GM23248 (cell line): Measurements from ENCODE around the gene GKAP1. TPM values are rescaled to one million over a fixed set of nuclear protein-coding genes. Genes with fewer than 3 reads are reported as not detected.
A peak's percentile ranks its signal among the peaks of the same experiment; 100 is the strongest.
"Not testable (repeated sequence)": the region's sequence is repeated elsewhere in the genome, so short reads cannot be mapped to it uniquely, and the experiment has no call there.

ENCODE experiments used
- DNase-seq: peaks from one replicate; pipeline ENCODE4 v3.0.0-alpha.2; 2015
- H2AFZ ChIP-seq: fragments of 200-600 bp; sonication (generic); 2 replicates; pipeline ENCODE4 v1.6.1; 2016; ENCODE audit warnings: antibody characterized with exemption
- H3F3A ChIP-seq: fragments of 200-600 bp; sonication (generic); 2 replicates; pipeline ENCODE4 v1.6.1; 2016; ENCODE audit warnings: mild to moderate bottlenecking, antibody characterized with exemption, mixed run types; ENCODE audit not compliant: insufficient read depth
- H3K27ac ChIP-seq: fragments of 200-600 bp; sonication (generic); 2 replicates; pipeline ENCODE4 v1.5.1; 2016; ENCODE audit warnings: mild to moderate bottlenecking
- H3K27me3 ChIP-seq: fragments of 200-600 bp; sonication (generic); replicated peaks from 2 replicates; pipeline ENCODE4 v1.6.1; 2016; ENCODE audit warnings: mild to moderate bottlenecking; ENCODE audit not compliant: insufficient read depth
- H3K36me3 ChIP-seq: fragments of 200-600 bp; sonication (generic); 2 replicates; pipeline ENCODE4 v1.6.1; 2016; ENCODE audit warnings: low read depth, mild to moderate bottlenecking
- H3K4me1 ChIP-seq: fragments of 200-600 bp; sonication (generic); 2 replicates; pipeline ENCODE4 v1.6.1; 2016; ENCODE audit warnings: mild to moderate bottlenecking; ENCODE audit not compliant: insufficient read depth
- H3K4me2 ChIP-seq: fragments of 200-600 bp; sonication (generic); one replicate; pipeline ENCODE4 v1.6.1; 2016; ENCODE audit warnings: mild to moderate bottlenecking; ENCODE audit not compliant: unreplicated experiment
- H3K4me3 ChIP-seq: fragments of 200-600 bp; sonication (generic); 2 replicates; pipeline ENCODE4 v1.5.1; 2016; ENCODE audit warnings: mild to moderate bottlenecking
- H3K79me2 ChIP-seq: fragments of 200-600 bp; sonication (generic); 2 replicates; pipeline ENCODE4 v1.6.1; 2016; ENCODE audit warnings: mild to moderate bottlenecking; ENCODE audit not compliant: insufficient read depth
- H3K9ac ChIP-seq: fragments of 200-600 bp; sonication (generic); 2 replicates; pipeline ENCODE4 v1.6.1; 2016; ENCODE audit warnings: mild to moderate bottlenecking
- H3K9me2 ChIP-seq: fragments of 200-600 bp; sonication (generic); 2 replicates; pipeline ENCODE4 v1.6.1; 2016; ENCODE audit warnings: mixed run types, mild to moderate bottlenecking, moderate library complexity; ENCODE audit not compliant: insufficient read depth
- H3K9me3 ChIP-seq: fragments of 200-600 bp; sonication (generic); one replicate; pipeline ENCODE4 v1.6.1; 2017; ENCODE audit warnings: low read depth
- H4K20me1 ChIP-seq: fragments of 200-600 bp; sonication (generic); 2 replicates; pipeline ENCODE4 v1.6.0; 2016; ENCODE audit not compliant: insufficient read depth
- EZH2 ChIP-seq: fragments of 200-600 bp; sonication (generic); IDR thresholded peaks from 2 replicates; pipeline ENCODE4 v1.6.1; 2018; ENCODE audit warnings: antibody characterized with exemption, mild to moderate bottlenecking; ENCODE audit not compliant: insufficient read depth, poor library complexity, severe bottlenecking
- EZH2phosphoT487 ChIP-seq: fragments of 200-600 bp; sonication (generic); IDR thresholded peaks from 2 replicates; pipeline ENCODE4 v1.6.1; 2018; ENCODE audit warnings: antibody characterized with exemption, moderate library complexity, mild to moderate bottlenecking, low read depth; ENCODE audit not compliant: insufficient read depth
- WGBS, 2 experiments: methylation state at CpG; one replicate each; pipeline ENCODE4 v1.1.6; 2015 to 2017; ENCODE audit warnings: low lambda C conversion rate in 2 of 2, low coverage in 1 of 2; ENCODE audit errors: missing lambda C conversion rate in 2 of 2; 5-methylcytosine and 5-hydroxymethylcytosine counted together
- in situ Hi-C: fragments of 300-500 bp; cut with MboI; formaldehyde crosslinking; loops from 2 replicates; pipeline ENCODE4 v1.15.0; 2020
- polyA plus RNA-seq: library from polyadenylated mRNA; unstranded; fragments of >200 nt; fragmentation: Nextera tagmentation; extraction: Ambion mirVana; gene quantifications from 2 replicates; pipeline ENCODE4 v1.2.1, GENCODE V29; 2016
- total RNA-seq: library from RNA; depleted of rRNA; stranded (reverse); fragments of >200 nt; shearing (Covaris generic); gene quantifications from 2 replicates; pipeline ENCODE4 v1.2.3, GENCODE V29; 2014

GKAP1 gene
- total and polyA plus RNA-seq, 2 experiments from 2014 or later = 0.18 TPM; not detected in 1

- Histone ChIP-seq H3K4me3 (peak overlapping the region; percentile 100), H3K27me3 (no peaks in the 10 kb centered on the region), H3K36me3 (no peaks in the 10 kb centered on the region), H3K9me2 (no peaks in the 10 kb centered on the region), H2AFZ (peak overlapping the region; percentile 100), H3K9ac (peak overlapping the region; percentile 99), H3K79me2 (peaks cover 56% of the 10 kb centered on the region), H4K20me1 (peaks cover 21% of the 10 kb centered on the region), H3K9me3 (no peaks in the 10 kb centered on the region), H3K4me1 (peaks cover 13% of the 10 kb centered on the region), H3K4me2 (peak overlapping the region; percentile 99), H3F3A (peaks cover 10% of the 10 kb centered on the region; the same call in 1 of the 2 replicates), H3K27ac (peak overlapping the region; percentile 97)
- peak; percentile 56 for DNase-seq
- in situ Hi-C loops = no loop called here
- WGBS, 2 experiments = 0 to 2% methylated on average over 24 to 34 of the region's 42 CpGs
- TF ChIP-seq EZH2 (no peak), EZH2phosphoT487 (no peak)
These were observed 110.7 kb downstream of the GKAP1 start for GRCh38 chr9:83706676-83707517.

- WGBS, 2 experiments = 93 to 95% methylated on average over 12 of the region's 12 CpGs
- in situ Hi-C loops, H2AFZ ChIP-seq, DNase-seq, H3K9ac ChIP-seq, H3K9me3 ChIP-seq, H3K36me3 ChIP-seq, H3K27me3 ChIP-seq, H3K9me2 ChIP-seq, H3K27ac ChIP-seq: not testable (repeated sequence)
- Histone ChIP-seq H3K4me2 (peak overlapping the region; percentile 99), H3F3A (peaks cover 20% of the 10 kb centered on the region), H4K20me1 (peaks cover 28% of the 10 kb centered on the region), H3K79me2 (peaks cover 73% of the 10 kb centered on the region), H3K4me3 (peak overlapping the region; percentile 100), H3K4me1 (peaks cover 27% of the 10 kb centered on the region)
These were observed 112.3 kb downstream of the GKAP1 start for GRCh38 chr9:83705219-83705651.

GRCh38 chr9:83701769-83702168 lies 115.8 kb downstream of the GKAP1 start:
- Histone ChIP-seq H3F3A (peaks cover 26% of the 10 kb centered on the region), H3K27me3 (no peaks in the 10 kb centered on the region), H3K27ac (peak overlapping the region; percentile 57), H3K4me3 (peak overlapping the region; percentile 52), H3K9ac (0 out of 2 replicates have a peak overlapping the region, but pooled peaks have one; percentile 1), H3K79me2 (peaks cover 100% of the 10 kb centered on the region), H3K4me2 (peak overlapping the region; percentile 71), H2AFZ (no peak overlapping the region), H3K9me2 (no peaks in the 10 kb centered on the region), H3K36me3 (no peaks in the 10 kb centered on the region), H3K4me1 (peaks cover 27% of the 10 kb centered on the region), H4K20me1 (peaks cover 46% of the 10 kb centered on the region), H3K9me3 (no peaks in the 10 kb centered on the region)
- peak; percentile 83 for DNase-seq
- WGBS, 2 experiments = 15 to 18% methylated on average over 6 of the region's 6 CpGs
- TF ChIP-seq EZH2phosphoT487 (no peak), EZH2 (no peak)
- in situ Hi-C loops = no loop called here

- peak overlapping the region; percentile 52 for H3K4me3 ChIP-seq
- WGBS, 2 experiments = 94 to 97% methylated on average over 1 of the region's 1 CpG
- TF ChIP-seq EZH2phosphoT487 (no peak), EZH2 (no peak)
- H2AFZ ChIP-seq = no peak overlapping the region
- no peaks in the 10 kb centered on the region for H3K36me3 ChIP-seq
- H3K27me3 ChIP-seq = no peaks in the 10 kb centered on the region
- in situ Hi-C loops = no loop called here
- peaks cover 27% of the 10 kb centered on the region for H3K4me1 ChIP-seq
- H3K27ac ChIP-seq = peak overlapping the region; percentile 57
- H3F3A ChIP-seq = peaks cover 22% of the 10 kb centered on the region
- no peak for DNase-seq
- H3K9me3 ChIP-seq = no peaks in the 10 kb centered on the region
- H3K9me2 ChIP-seq = no peaks in the 10 kb centered on the region
- peaks cover 100% of the 10 kb centered on the region for H3K79me2 ChIP-seq
- H4K20me1 ChIP-seq = peaks cover 43% of the 10 kb centered on the region
- peak overlapping the region; percentile 71 for H3K4me2 ChIP-seq
- 0 out of 2 replicates have a peak overlapping the region, but pooled peaks have one; percentile 1 for H3K9ac ChIP-seq
These were observed 116.3 kb downstream of the GKAP1 start for GRCh38 chr9:83701286-83701685.
